HG03354 (cell line): ENCODE results near the gene RERE.

Experiments used
- ATAC-seq: cut with Tn5 transposase; IDR thresholded peaks from one replicate; pipeline ENCODE4 v1.9.1; 2021; ENCODE audit warnings: mild to moderate bottlenecking; ENCODE audit not compliant: unreplicated experiment, poor library complexity, severe bottlenecking

Gene RERE

GRCh38 chr1:8661185-8662110 lies 156.0 kb downstream of the RERE start:
- no peak for ATAC-seq

GRCh38 chr1:8660411-8660828 lies 157.0 kb downstream of the RERE start:
- no peak for ATAC-seq

GRCh38 chr1:8659593-8659992 lies 157.8 kb downstream of the RERE start:
- ATAC-seq, result no peak

- no peak for ATAC-seq
Measured at GRCh38 chr1:8653878-8654277, 163.6 kb downstream of the RERE start.

- no peak for ATAC-seq
Measured at GRCh38 chr1:8652467-8653046, 164.9 kb downstream of the RERE start.

GRCh38 chr1:8651962-8652361 lies 165.5 kb downstream of the RERE start:
- ATAC-seq, result no peak

- no peak for ATAC-seq
Measured at GRCh38 chr1:8651236-8651890, 166.1 kb downstream of the RERE start.

GRCh38 chr1:8649875-8650274 lies 167.6 kb downstream of the RERE start:
- no peak for ATAC-seq

GRCh38 chr1:8649027-8649426 lies 168.4 kb downstream of the RERE start:
- peak; percentile 57 for ATAC-seq

- no peak for ATAC-seq
Measured at GRCh38 chr1:8646996-8647395, 170.4 kb downstream of the RERE start.

GRCh38 chr1:8646189-8646588 lies 171.3 kb downstream of the RERE start:
- no peak for ATAC-seq

GRCh38 chr1:8643542-8644536 lies 173.6 kb downstream of the RERE start:
- peak; percentile 90 for ATAC-seq

- ATAC-seq, result no peak
Measured at GRCh38 chr1:8642114-8642513, 175.3 kb downstream of the RERE start.

GRCh38 chr1:8641377-8641997 lies 176.0 kb downstream of the RERE start:
- ATAC-seq, result no peak

- no peak for ATAC-seq
Measured at GRCh38 chr1:8640950-8641349, 176.5 kb downstream of the RERE start.

GRCh38 chr1:8639148-8639547 lies 178.3 kb downstream of the RERE start:
- ATAC-seq, result no peak

GRCh38 chr1:8633741-8634501 lies 183.5 kb downstream of the RERE start:
- no peak for ATAC-seq

GRCh38 chr1:8632102-8632501 lies 185.3 kb downstream of the RERE start:
- ATAC-seq, result no peak
